K562 (cell line): ENCODE data around the gene B4GALNT3. TPM values are rescaled to one million over a fixed set of nuclear protein-coding genes. Genes with fewer than 3 reads are reported as not detected.

Experiments used
- CBFA2T3 ChIP-seq: fragments of 450-650 bp; IDR thresholded peaks from 2 replicates; pipeline ENCODE4 v1.6.1; 2017
- HNRNPH1 ChIP-seq: fragments of 200-400 bp; formaldehyde crosslinking; optimal IDR thresholded peaks from 2 replicates; pipeline ENCODE3; 2017; ENCODE audit warnings: low read depth, mild to moderate bottlenecking, low read length, moderate library complexity
- MBD2 ChIP-seq: sonication (generic); IDR thresholded peaks from 2 replicates; pipeline ENCODE4 v1.6.1; 2016; ENCODE audit warnings: low read depth, borderline replicate concordance
- MEF2D ChIP-seq: conservative IDR thresholded peaks from 2 replicates; pipeline ENCODE4 v1.6.1; 2016; ENCODE audit warnings: low read depth, missing genetic modification characterization, missing compliant biosample characterization
- SMAD2 ChIP-seq: fragments of 150-350 bp; IDR thresholded peaks from 2 replicates; pipeline ENCODE4 v1.6.1; 2014; ENCODE audit warnings: low read depth, mild to moderate bottlenecking, low read length
- SREBF1 ChIP-seq: fragments of 150-350 bp; IDR thresholded peaks from 2 replicates; pipeline ENCODE4 v1.6.1; 2014; ENCODE audit warnings: antibody characterized with exemption, low read depth, low read length, borderline replicate concordance
- THAP7 ChIP-seq: fragments of 250-450 bp; sonication (Bioruptor Pico); IDR thresholded peaks from 2 replicates; pipeline ENCODE4 v1.5.0; 2021
- ZNF445 ChIP-seq: fragments of 250-450 bp; sonication (Bioruptor Pico); IDR thresholded peaks from 2 replicates; pipeline ENCODE4 v1.4.0; 2020; ENCODE audit warnings: low read depth, mild to moderate bottlenecking, moderate library complexity
- polyA plus RNA-seq, 8 experiments: library from polyadenylated mRNA; depleted of rRNA in 4 of 8; stranded (reverse) in 5 of 8; unstranded in 3 of 8; fragments of >200 nt; fragmentation: Nextera tagmentation in 2 of 8; fragmentation: Illumina TruSeq in 1 of 8; extraction: Ambion mirVana in 2 of 8; extraction: Trizol in 1 of 8; gene quantifications; 2 replicates each; pipeline versions ENCODE4 v1.2.1 to v1.2.3, GENCODE V29; 2011 to 2014; ENCODE audit warnings: inconsistent platforms in 1 of 8, missing spikeins in 1 of 8
- total RNA-seq, 7 experiments: library from RNA; depleted of rRNA in 6 of 7; stranded (reverse); fragments of >200 nt in 6 of 7; fragmentation: Illumina TruSeq in 2 of 7; extraction: Trizol in 2 of 7; gene quantifications; 2 replicates each; pipeline versions ENCODE4 v1.2.1 to v1.2.3, GENCODE V29; 2011 to 2021; ENCODE audit warnings: low replicate concordance in 1 of 7
- TF ChIP-seq, protein P1 (sequence below), 2 experiments: fragments of 450-650 bp; formaldehyde crosslinking in 1 of 2; IDR thresholded peaks; 2 replicates each; pipeline versions ENCODE4 v1.4.0 to v1.6.1; 2014 to 2020; ENCODE audit warnings: mild to moderate bottlenecking in 2 of 2, borderline replicate concordance in 1 of 2, low read depth in 1 of 2

B4GALNT3 gene
- total and polyA plus RNA-seq, 9 of the 15 experiments (the other 6 are each of a cell fraction or from before 2014, with no cell fraction given): 0.04 to 0.36 (median 0.10) TPM; not detected in 6

- TF ChIP-seq, protein P1, sequence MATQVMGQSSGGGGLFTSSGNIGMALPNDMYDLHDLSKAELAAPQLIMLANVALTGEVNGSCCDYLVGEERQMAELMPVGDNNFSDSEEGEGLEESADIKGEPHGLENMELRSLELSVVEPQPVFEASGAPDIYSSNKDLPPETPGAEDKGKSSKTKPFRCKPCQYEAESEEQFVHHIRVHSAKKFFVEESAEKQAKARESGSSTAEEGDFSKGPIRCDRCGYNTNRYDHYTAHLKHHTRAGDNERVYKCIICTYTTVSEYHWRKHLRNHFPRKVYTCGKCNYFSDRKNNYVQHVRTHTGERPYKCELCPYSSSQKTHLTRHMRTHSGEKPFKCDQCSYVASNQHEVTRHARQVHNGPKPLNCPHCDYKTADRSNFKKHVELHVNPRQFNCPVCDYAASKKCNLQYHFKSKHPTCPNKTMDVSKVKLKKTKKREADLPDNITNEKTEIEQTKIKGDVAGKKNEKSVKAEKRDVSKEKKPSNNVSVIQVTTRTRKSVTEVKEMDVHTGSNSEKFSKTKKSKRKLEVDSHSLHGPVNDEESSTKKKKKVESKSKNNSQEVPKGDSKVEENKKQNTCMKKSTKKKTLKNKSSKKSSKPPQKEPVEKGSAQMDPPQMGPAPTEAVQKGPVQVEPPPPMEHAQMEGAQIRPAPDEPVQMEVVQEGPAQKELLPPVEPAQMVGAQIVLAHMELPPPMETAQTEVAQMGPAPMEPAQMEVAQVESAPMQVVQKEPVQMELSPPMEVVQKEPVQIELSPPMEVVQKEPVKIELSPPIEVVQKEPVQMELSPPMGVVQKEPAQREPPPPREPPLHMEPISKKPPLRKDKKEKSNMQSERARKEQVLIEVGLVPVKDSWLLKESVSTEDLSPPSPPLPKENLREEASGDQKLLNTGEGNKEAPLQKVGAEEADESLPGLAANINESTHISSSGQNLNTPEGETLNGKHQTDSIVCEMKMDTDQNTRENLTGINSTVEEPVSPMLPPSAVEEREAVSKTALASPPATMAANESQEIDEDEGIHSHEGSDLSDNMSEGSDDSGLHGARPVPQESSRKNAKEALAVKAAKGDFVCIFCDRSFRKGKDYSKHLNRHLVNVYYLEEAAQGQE (IDR thresholded peaks at IDR 0.05; ENCODE audit: borderline replicate concordance): peak; percentile 40
- TF ChIP-seq, protein P1 (CRISPR knock-in tag; IDR thresholded peaks at IDR 0.05; ENCODE audit: low read depth): no peak
- 0 out of 2 replicates have a peak, but pooled peaks have one; percentile 28 for TF ChIP-seq MEF2D (tag)
- no peak for TF ChIP-seq THAP7
- no peak for TF ChIP-seq SREBF1
- no peak for TF ChIP-seq SMAD2
- TF ChIP-seq MBD2: 0 out of 2 replicates have a peak, but pooled peaks have one; percentile 58
- peak; percentile 99 for TF ChIP-seq CBFA2T3
- TF ChIP-seq ZNF445 (CRISPR knock-in tag): no peak
- TF ChIP-seq HNRNPH1: no peak
Measured at GRCh38 chr12:591167-592023, 131.7 kb downstream of the B4GALNT3 start (continued).
